Measurements from ENCODE around the gene HSPA1L. TPM values are rescaled to one million over a fixed set of nuclear protein-coding genes. Genes with fewer than 3 reads are reported as not detected.

Gene HSPA1L
- total and polyA plus RNA-seq, 5 donors from 2014 or later = 2.2 to 5.5 (median 3.8) TPM

GRCh38 chr6:31782126-31782855 lies 32.8 kb downstream of the HSPA1L start:
- H3K9me3 Mint-ChIP-seq = no peaks in the 10 kb centered on the region
- H3K36me3 Mint-ChIP-seq = peaks cover 18% of the 10 kb centered on the region
- H3K27ac Mint-ChIP-seq = peak overlapping the region in 1 of 3 donors; percentile 31
- peaks cover 6% of the 10 kb centered on the region for H3K4me1 ChIP-seq (ENCODE audit: control insufficient read depth, insufficient read depth, low read length, poor library complexity, severe bottlenecking)
- H3K4me1 Mint-ChIP-seq = peaks cover 0 to 7% (median 3%) of the 10 kb centered on the region in 4 donors
- no peaks in the 10 kb centered on the region for H3K9me3 ChIP-seq (ENCODE audit: control insufficient read depth in 2 of 2, low read length in 2 of 2)
- H3K27me3 ChIP-seq (ENCODE audit: control insufficient read depth, insufficient read depth, low read length) = no peaks in the 10 kb centered on the region
- H3K36me3 ChIP-seq (ENCODE audit: control insufficient read depth, insufficient read depth, low read length) = peaks cover 26% of the 10 kb centered on the region
- no peak overlapping the region for H3K4me3 ChIP-seq (ENCODE audit: low read depth, low read length)
- H3K4me3 Mint-ChIP-seq = no peak overlapping the region
- ATAC-seq (ENCODE audit: low read depth in 2 of 2) (no peak), DNase-seq (no peak)
- H3K27ac ChIP-seq (ENCODE audit: insufficient read depth, low read length, poor library complexity, severe bottlenecking) = no peak overlapping the region
- H3K27me3 Mint-ChIP-seq = no peaks in the 10 kb centered on the region

- H3K36me3 Mint-ChIP-seq = peaks cover 18% of the 10 kb centered on the region
- peak overlapping the region in 1 of 3 donors; percentile 59 for H3K27ac Mint-ChIP-seq
- no peak overlapping the region for H3K27ac ChIP-seq (ENCODE audit: insufficient read depth, low read length, poor library complexity, severe bottlenecking)
- peaks cover under 1% of the 10 kb centered on the region for H3K27me3 Mint-ChIP-seq
- ATAC-seq (ENCODE audit: low read depth in 2 of 2) (no peak), DNase-seq (no peak)
- H3K4me1 ChIP-seq (ENCODE audit: control insufficient read depth, insufficient read depth, low read length, poor library complexity, severe bottlenecking) = peaks cover 14% of the 10 kb centered on the region
- peaks cover 0 to 15% (median 6%) of the 10 kb centered on the region in 4 donors for H3K4me1 Mint-ChIP-seq
- H3K36me3 ChIP-seq (ENCODE audit: control insufficient read depth, insufficient read depth, low read length) = peaks cover 26% of the 10 kb centered on the region
- H3K9me3 ChIP-seq (ENCODE audit: control insufficient read depth in 2 of 2, low read length in 2 of 2) = no peaks in the 10 kb centered on the region
- H3K27me3 ChIP-seq (ENCODE audit: control insufficient read depth, insufficient read depth, low read length) = no peaks in the 10 kb centered on the region
- no peak overlapping the region for H3K4me3 Mint-ChIP-seq
- H3K4me3 ChIP-seq (ENCODE audit: low read depth, low read length) = no peak overlapping the region
- H3K9me3 Mint-ChIP-seq = no peaks in the 10 kb centered on the region
These were observed 33.6 kb downstream of the HSPA1L start for GRCh38 chr6:31781244-31782125.

GRCh38 chr6:31780507-31781243 lies 34.4 kb downstream of the HSPA1L start:
- DNase-seq = no peak
- Histone ChIP-seq H3K9me3 (ENCODE audit: control insufficient read depth in 2 of 2, low read length in 2 of 2) (no peaks in the 10 kb centered on the region), H3K4me3 (ENCODE audit: low read depth, low read length) (no peak overlapping the region), H3K27ac (ENCODE audit: insufficient read depth, low read length, poor library complexity, severe bottlenecking) (no peak overlapping the region), H3K4me1 (ENCODE audit: control insufficient read depth, insufficient read depth, low read length, poor library complexity, severe bottlenecking) (peaks cover 22% of the 10 kb centered on the region), H3K27me3 (ENCODE audit: control insufficient read depth, insufficient read depth, low read length) (no peaks in the 10 kb centered on the region), H3K36me3 (ENCODE audit: control insufficient read depth, insufficient read depth, low read length) (peaks cover 26% of the 10 kb centered on the region)
- ATAC-seq (ENCODE audit: low read depth in 2 of 2) = no peak
- H3K4me1 Mint-ChIP-seq = peaks cover 0 to 19% (median 7%) of the 10 kb centered on the region in 4 donors
- H3K9me3 Mint-ChIP-seq = no peaks in the 10 kb centered on the region
- H3K36me3 Mint-ChIP-seq = peaks cover 18% of the 10 kb centered on the region
- no peak overlapping the region for H3K4me3 Mint-ChIP-seq
- H3K27ac Mint-ChIP-seq = peak overlapping the region in 1 of 3 donors; percentile 59
- H3K27me3 Mint-ChIP-seq = peaks cover 4% of the 10 kb centered on the region

- H3K36me3 ChIP-seq (ENCODE audit: control insufficient read depth, insufficient read depth, low read length) = peaks cover 20% of the 10 kb centered on the region
- H3K9me3 Mint-ChIP-seq = no peaks in the 10 kb centered on the region
- H3K27ac ChIP-seq (ENCODE audit: insufficient read depth, low read length, poor library complexity, severe bottlenecking) = no peak overlapping the region
These were observed 35.2 kb downstream of the HSPA1L start for GRCh38 chr6:31779908-31780307.

GRCh38 chr6:31778999-31779885 lies 35.8 kb downstream of the HSPA1L start:
- H3K4me1 Mint-ChIP-seq = peaks cover 0 to 28% (median 7%) of the 10 kb centered on the region in 4 donors
- Histone ChIP-seq H3K36me3 (ENCODE audit: control insufficient read depth, insufficient read depth, low read length) (peaks cover 14% of the 10 kb centered on the region), H3K27me3 (ENCODE audit: control insufficient read depth, insufficient read depth, low read length) (no peaks in the 10 kb centered on the region), H3K4me3 (ENCODE audit: low read depth, low read length) (no peak overlapping the region), H3K27ac (ENCODE audit: insufficient read depth, low read length, poor library complexity, severe bottlenecking) (no peak overlapping the region), H3K9me3 (ENCODE audit: control insufficient read depth in 2 of 2, low read length in 2 of 2) (no peaks in the 10 kb centered on the region), H3K4me1 (ENCODE audit: control insufficient read depth, insufficient read depth, low read length, poor library complexity, severe bottlenecking) (peaks cover 24% of the 10 kb centered on the region)
- H3K4me3 Mint-ChIP-seq = peak overlapping the region in 1 of 4 donors; percentile 51
- no peaks in the 10 kb centered on the region for H3K9me3 Mint-ChIP-seq
- peaks cover 4% of the 10 kb centered on the region for H3K27me3 Mint-ChIP-seq
- H3K27ac Mint-ChIP-seq = peak overlapping the region in 1 of 3 donors; percentile 83
- no peak for ATAC-seq (ENCODE audit: low read depth in 2 of 2)
- H3K36me3 Mint-ChIP-seq = peaks cover 12% of the 10 kb centered on the region
- DNase-seq = no peak

More at GRCh38 chr6:31779908-31780307, 35.2 kb downstream of the HSPA1L start:
- ATAC-seq (ENCODE audit: low read depth in 2 of 2) (no peak), DNase-seq (no peak)
- Histone ChIP-seq H3K4me3 (ENCODE audit: low read depth, low read length) (no peak overlapping the region), H3K27me3 (ENCODE audit: control insufficient read depth, insufficient read depth, low read length) (no peaks in the 10 kb centered on the region), H3K4me1 (ENCODE audit: control insufficient read depth, insufficient read depth, low read length, poor library complexity, severe bottlenecking) (peaks cover 24% of the 10 kb centered on the region), H3K9me3 (ENCODE audit: control insufficient read depth in 2 of 2, low read length in 2 of 2) (no peaks in the 10 kb centered on the region)
- peaks cover 18% of the 10 kb centered on the region for H3K36me3 Mint-ChIP-seq
- H3K4me3 Mint-ChIP-seq = no peak overlapping the region
- H3K27ac Mint-ChIP-seq = no peak overlapping the region
- peaks cover 0 to 26% (median 7%) of the 10 kb centered on the region in 4 donors for H3K4me1 Mint-ChIP-seq
- H3K27me3 Mint-ChIP-seq = peaks cover 4% of the 10 kb centered on the region

- Histone ChIP-seq H3K36me3 (ENCODE audit: control insufficient read depth, insufficient read depth, low read length) (peaks cover 12% of the 10 kb centered on the region), H3K9me3 (ENCODE audit: control insufficient read depth in 2 of 2, low read length in 2 of 2) (no peaks in the 10 kb centered on the region), H3K4me3 (ENCODE audit: low read depth, low read length) (no peak overlapping the region), H3K4me1 (ENCODE audit: control insufficient read depth, insufficient read depth, low read length, poor library complexity, severe bottlenecking) (peaks cover 28% of the 10 kb centered on the region), H3K27me3 (ENCODE audit: control insufficient read depth, insufficient read depth, low read length) (no peaks in the 10 kb centered on the region), H3K27ac (ENCODE audit: insufficient read depth, low read length, poor library complexity, severe bottlenecking) (no peak overlapping the region)
- Mint-ChIP-seq H3K4me1 (peaks cover 0 to 33% (median 7%) of the 10 kb centered on the region in 4 donors), H3K4me3 (no peak overlapping the region), H3K27ac (no peak overlapping the region), H3K36me3 (peaks cover 8% of the 10 kb centered on the region), H3K9me3 (no peaks in the 10 kb centered on the region), H3K27me3 (peaks cover 4% of the 10 kb centered on the region)
- ATAC-seq (ENCODE audit: low read depth in 2 of 2) (no peak), DNase-seq (no peak)
These were observed 36.9 kb downstream of the HSPA1L start for GRCh38 chr6:31778193-31778592.

GRCh38 chr6:31777667-31778050 lies 37.4 kb downstream of the HSPA1L start:
- H3K27ac Mint-ChIP-seq = peak overlapping the region; percentile 52 to 81 (median 74)
- peaks cover 0 to 38% (median 7%) of the 10 kb centered on the region in 4 donors for H3K4me1 Mint-ChIP-seq

More at GRCh38 chr6:31777667-31778050, 37.4 kb downstream of the HSPA1L start:
- Histone ChIP-seq H3K4me1 (ENCODE audit: control insufficient read depth, insufficient read depth, low read length, poor library complexity, severe bottlenecking) (peaks cover 33% of the 10 kb centered on the region), H3K27me3 (ENCODE audit: control insufficient read depth, insufficient read depth, low read length) (no peaks in the 10 kb centered on the region), H3K9me3 (ENCODE audit: control insufficient read depth in 2 of 2, low read length in 2 of 2) (no peaks in the 10 kb centered on the region), H3K27ac (ENCODE audit: insufficient read depth, low read length, poor library complexity, severe bottlenecking) (peak overlapping the region; percentile 63), H3K4me3 (ENCODE audit: low read depth, low read length) (no peak overlapping the region), H3K36me3 (ENCODE audit: control insufficient read depth, insufficient read depth, low read length) (peaks cover 10% of the 10 kb centered on the region)
- Mint-ChIP-seq H3K36me3 (peaks cover 3% of the 10 kb centered on the region), H3K9me3 (no peaks in the 10 kb centered on the region), H3K4me3 (no peak overlapping the region), H3K27me3 (peaks cover 4% of the 10 kb centered on the region)
- DNase-seq = no peak
- no peak for ATAC-seq (ENCODE audit: low read depth in 2 of 2)

All from CD4-positive, CD25-positive, alpha-beta regulatory T cell (primary cell).